Fibroblast of the aortic adventitia (primary cell): Measurements from ENCODE around the gene NOTCH1. TPM values are rescaled to one million over a fixed set of nuclear protein-coding genes. Genes with fewer than 3 reads are reported as not detected.

Experiments used
- DNase-seq: peaks from one replicate; pipeline ENCODE4 v3.0.0-alpha.2; 2010; ENCODE audit warnings: low read depth
- H3K4me3 ChIP-seq: 2 replicates; pipeline ENCODE4 v1.5.1; 2011; ENCODE audit warnings: low read depth, mild to moderate bottlenecking, control low read depth, low read length, moderate library complexity
- CTCF ChIP-seq: IDR thresholded peaks from 2 replicates; pipeline ENCODE4 v1.5.1; 2011; ENCODE audit warnings: mild to moderate bottlenecking, low read length, control low read depth, inconsistent platforms; ENCODE audit not compliant: insufficient read depth
- total RNA-seq: library from RNA; depleted of rRNA; stranded (reverse); fragments of >200 nt; gene quantifications from 2 replicates; pipeline ENCODE4 v1.2.3, GENCODE V29; 2012; ENCODE audit warnings: low replicate concordance

NOTCH1 gene
- total RNA-seq, 1 donor, result 8.8 TPM

GRCh38 chr9:136496181-136496580 is 49.7 kb downstream of the NOTCH1 start:
- no peak overlapping the region for H3K4me3 ChIP-seq
- DNase-seq, result no peak

GRCh38 chr9:136495238-136495800 is 50.5 kb downstream of the NOTCH1 start:
- no peak for DNase-seq
- no peak overlapping the region for H3K4me3 ChIP-seq
- no peak for TF ChIP-seq CTCF

More at GRCh38 chr9:136496181-136496580, 49.7 kb downstream of the NOTCH1 start:
- no peak for TF ChIP-seq CTCF

- H3K4me3 ChIP-seq, result no peak overlapping the region
- TF ChIP-seq CTCF, result no peak
These were observed 51.2 kb downstream of the NOTCH1 start for GRCh38 chr9:136494531-136495215.

GRCh38 chr9:136494012-136494411 is 51.8 kb downstream of the NOTCH1 start:
- no peak for DNase-seq
- TF ChIP-seq CTCF, result no peak
- H3K4me3 ChIP-seq, result no peak overlapping the region

More at GRCh38 chr9:136494531-136495215, 51.2 kb downstream of the NOTCH1 start:
- DNase-seq, result no peak

GRCh38 chr9:136493567-136493971 is 52.3 kb downstream of the NOTCH1 start:
- DNase-seq, result no peak
- no peak for TF ChIP-seq CTCF
- H3K4me3 ChIP-seq, result no peak overlapping the region

GRCh38 chr9:136492978-136493522 is 52.8 kb downstream of the NOTCH1 start:
- no peak for TF ChIP-seq CTCF
- DNase-seq, result no peak
- H3K4me3 ChIP-seq, result no peak overlapping the region
